Stimulated activated CD8-positive, alpha-beta memory T cell treated with anti-CD3 and anti-CD28 coated beads, Interleukin-15, amount 100 ng/mL, for 24 hours (primary cell): ENCODE measurements around the gene FANCC.

Experiments
- DNase-seq: peaks from one replicate; pipeline ENCODE4 v3.0.0-alpha.2; 2020; ENCODE audit warnings: low read depth

Gene FANCC

DNA sequence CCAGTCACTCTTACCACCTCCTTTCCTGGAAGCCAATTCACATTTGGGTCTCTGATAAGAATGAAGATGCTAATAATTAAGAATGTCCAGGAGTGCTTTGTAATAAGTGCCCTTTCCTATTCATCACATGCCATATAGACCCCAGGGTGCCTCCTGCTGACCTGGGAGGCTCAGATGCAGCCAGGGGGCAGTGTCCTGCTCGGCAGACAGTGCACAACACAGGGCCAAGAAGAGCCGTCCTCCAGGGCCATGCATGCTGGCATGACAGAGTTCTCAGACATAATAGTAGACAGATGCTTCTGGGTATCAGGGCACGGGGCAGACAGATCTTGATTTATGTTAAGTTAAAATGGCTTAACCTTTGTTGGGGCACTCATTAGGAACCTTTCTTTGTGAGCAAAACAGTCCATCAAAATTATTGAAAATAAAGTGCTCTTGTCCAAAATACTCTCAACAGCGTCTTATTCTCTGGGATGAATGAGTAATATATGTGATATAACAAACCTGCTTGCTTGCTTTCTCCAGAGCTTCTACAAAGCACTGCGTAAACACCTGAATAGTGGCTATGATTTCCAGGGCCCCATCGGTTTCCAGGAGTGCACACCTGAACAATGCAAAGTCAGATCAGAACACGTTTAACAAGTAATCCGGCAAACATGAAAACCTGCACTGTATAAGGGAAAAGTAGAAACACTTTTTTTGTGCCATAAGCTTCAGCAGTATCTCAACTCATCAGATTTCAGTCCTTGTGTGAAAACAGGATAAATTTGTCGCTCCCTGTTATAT, 192.7 kb downstream of the FANCC start:
- no peak for DNase-seq

DNA sequence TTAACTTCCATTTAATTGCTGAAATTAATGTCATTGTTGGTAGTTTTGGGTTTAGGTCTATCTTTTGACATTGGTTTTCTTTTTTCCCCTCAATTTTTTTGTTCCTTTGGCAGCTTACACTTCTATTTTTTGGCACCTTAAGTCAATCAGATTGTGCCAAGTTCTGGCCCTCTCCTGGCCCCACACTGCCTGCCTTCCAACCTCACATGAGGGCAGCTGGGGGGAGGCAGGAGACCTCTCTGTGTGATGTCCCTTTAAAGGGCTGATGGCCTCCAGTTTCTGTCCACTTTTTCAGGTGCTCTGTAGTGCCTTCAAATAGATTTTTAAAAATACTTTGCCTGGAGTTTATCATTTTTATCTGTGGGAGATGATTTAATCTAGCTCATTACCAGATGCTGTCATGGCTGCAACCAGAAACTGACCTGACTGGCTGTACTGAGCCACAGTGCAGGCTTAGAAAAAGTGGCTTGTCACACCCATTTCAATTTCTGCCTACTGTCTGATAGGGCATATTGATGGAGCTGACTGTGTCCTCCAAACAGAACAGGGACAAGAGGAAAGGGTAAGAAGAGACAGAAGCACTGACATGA, 196.6 kb downstream of the FANCC start:
- DNase-seq: no peak

DNA sequence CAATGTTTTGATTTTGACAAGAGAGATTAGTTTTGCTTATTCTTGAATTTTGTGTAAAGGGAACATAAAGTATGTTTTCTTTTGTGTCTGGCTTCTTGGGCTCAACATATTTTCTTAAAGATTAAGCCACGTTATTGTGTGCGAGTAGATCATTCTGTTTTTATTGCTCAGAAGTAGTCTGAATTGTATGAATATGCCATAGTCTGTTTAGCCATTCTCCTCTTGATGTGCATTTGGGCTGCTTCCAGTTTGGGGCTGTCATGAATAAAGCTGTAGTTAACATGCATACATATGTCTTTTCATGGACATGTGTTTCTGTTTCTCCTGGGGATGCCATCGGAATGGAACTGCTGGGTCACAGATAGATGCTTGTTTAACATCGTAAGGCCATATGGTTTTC, 198.9 kb downstream of the FANCC start:
- DNase-seq: no peak

DNA sequence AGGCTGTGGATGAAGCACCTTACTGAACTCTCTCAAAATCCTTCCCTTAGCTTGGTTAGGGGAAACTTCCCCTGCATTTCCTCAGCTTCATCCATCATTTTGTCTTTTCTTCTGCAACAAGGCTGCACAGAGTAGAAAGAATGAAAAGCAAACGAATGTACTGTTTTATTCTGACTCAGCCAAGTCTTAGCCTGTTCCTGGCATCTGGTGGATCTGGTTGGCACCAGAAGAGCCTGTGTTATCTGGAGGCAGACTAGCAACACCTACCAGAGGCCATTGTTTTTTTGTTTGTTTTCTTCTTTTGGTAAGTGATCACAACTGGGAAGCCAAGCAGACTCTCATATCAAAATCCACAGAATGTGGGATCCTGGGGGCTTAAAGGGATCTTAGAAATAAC, 200.7 kb downstream of the FANCC start:
- DNase-seq: no peak

DNA sequence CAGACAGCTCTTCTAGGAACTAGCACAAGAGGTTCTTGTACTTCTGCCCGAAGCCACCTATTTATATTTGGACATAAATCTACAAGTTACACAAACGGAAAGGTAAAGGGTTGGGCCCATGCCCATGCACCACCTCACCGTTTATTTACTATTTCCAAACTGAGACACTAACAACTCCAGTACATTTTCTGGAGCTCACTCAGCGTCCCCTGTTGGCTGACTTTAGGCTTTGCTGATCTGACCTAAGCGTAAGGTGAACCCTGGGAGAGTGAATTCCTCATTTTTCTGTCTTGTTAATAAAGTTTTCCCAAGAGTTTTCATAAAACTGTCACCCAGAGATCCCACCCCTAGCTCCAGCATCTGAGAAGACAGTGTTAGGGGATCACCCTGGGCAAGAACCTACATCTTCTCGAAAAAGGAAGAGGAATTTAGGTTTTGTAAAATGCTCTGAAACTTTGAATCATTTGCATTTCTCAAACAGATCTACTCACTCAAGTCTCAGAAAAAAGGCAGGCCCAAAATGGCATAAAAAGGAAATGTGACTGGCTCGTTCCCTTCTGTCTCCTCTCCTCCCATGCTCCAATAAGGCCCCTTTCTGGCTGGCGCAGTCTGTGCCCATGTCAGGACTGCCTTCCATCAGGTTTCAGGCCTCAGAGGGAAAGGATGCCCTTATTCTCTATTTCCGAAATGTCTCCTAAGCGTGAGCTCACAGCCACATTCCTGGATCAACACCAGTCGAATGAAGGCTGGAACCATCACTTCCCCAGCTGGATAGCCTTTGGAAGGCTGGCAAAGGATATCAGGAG, 201.3 kb downstream of the FANCC start:
- DNase-seq: no peak

DNA sequence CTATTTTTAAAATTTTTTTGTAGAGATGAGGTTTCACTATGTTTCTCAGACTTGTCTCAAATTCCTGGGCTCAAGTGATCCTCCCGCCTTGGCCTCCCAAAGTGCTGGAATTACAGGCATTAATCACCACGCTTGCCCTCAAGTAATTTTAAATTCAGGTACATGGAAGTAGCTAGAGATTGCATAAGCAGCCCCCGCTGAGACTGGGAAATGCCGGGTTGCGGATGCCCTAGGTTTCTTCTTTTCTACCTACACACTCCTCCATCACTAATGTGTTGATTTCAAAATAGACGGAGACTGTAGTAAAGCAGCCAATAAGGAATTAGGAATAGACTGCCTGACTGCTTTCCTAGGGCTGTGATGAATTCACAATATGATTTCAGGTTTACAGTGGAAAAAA, 202.4 kb downstream of the FANCC start:
- DNase-seq: no peak

DNA sequence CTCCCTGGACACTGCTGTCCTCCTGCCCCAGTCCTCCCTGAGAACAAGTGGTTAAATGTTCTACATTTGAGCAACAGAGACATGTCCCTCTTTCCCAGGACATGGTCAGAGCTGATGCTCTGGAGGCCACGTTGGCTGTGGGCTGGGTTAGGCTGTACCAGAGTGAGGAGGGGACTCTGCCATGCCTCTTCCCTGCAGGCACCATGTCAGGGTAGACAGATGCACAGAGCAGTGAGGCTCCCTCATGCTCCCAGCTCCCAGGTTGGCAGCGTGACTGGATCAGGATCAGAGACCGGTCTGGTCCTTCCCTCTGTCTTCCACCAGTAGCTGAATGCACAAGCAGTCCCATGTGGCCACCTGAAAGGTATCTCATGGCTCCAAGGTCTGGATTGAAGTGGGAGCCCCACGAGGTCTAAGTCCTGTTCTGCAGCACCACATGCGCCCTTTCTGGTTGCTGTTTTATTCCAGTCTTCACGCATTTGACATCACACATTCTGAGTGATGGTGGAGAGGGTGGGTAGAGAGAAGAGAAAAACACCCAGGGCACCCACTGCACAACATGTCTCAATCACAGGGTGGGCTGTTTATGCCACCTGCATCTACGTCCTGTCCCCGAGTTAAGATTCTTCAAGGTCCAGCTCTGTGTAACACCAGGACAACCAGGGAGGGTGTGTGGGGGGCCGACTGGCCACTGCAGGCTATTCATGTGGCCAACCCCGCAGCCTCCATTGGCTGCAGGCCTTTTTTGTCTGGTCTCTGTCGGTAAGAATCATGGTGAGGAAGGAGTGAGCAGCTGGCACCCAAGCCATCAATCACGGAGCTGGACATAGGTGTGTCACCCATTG, 204.9 kb downstream of the FANCC start:
- DNase-seq: no peak

DNA sequence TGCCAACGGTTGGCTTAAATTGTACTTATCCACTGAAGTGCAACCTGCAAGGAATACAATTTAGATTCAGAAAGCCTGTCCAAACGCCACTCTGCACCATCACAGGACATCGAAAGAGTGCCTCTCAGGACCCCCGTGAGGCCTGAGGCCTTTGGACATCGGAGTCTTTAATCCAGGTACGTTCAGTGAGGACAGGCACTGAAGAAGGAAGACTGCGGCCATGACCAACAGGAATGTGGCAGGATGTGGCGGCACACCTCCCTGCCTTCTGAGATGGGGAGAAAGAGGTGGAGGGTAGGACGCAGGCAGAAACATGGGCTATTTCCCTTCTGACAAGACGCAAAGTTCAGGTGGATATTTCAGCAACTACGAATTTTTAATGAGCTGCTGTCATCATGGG, 205.8 kb downstream of the FANCC start:
- no peak for DNase-seq

DNA sequence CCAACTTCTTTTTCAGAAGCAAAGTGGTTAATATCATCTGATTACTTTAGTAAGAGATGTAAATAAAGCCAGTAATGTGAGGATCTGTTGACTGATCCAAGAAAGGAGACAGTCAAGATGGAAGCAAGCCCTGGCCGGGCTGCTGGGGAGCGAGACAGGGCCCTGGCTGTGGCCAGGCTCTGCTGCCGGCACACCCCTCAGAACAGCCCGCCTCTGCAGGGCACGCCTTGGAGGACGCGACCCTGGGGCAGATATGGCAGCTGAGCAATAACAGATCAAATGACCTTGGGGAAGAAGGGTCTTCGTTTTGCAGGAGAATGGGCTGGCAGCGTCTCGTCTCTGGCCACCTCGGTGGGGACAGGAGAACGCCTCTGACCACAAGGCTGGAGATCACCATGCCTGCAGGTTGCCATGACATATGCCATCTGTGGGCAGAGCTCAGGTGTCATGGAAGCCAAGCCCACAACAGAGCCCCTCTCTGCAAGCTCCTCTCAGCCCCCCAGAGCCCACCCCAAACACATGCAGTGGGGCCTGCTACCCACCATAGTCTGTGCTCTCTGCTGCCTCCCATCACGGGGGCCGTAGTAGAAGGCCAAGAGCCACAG, 206.5 kb downstream of the FANCC start:
- DNase-seq: no peak

DNA sequence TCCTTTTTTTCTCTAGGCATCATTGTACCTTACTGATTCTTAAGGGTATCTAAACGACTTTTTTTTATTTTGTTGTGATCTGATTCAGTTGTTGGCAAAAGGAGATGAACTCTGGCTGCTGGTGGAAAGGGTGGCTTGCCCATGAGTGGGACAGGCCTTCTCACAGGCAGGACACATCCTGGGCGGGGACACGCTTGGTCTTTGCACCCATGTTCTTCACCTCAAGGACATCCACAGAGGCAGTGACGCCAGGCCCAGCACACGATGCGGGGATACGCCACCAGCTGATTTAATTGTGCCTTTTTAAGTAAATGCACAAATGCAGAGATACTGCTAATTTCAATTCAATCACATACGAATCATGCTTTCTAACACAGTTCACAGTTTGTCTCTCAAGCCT, 208.1 kb downstream of the FANCC start:
- DNase-seq: no peak

DNA sequence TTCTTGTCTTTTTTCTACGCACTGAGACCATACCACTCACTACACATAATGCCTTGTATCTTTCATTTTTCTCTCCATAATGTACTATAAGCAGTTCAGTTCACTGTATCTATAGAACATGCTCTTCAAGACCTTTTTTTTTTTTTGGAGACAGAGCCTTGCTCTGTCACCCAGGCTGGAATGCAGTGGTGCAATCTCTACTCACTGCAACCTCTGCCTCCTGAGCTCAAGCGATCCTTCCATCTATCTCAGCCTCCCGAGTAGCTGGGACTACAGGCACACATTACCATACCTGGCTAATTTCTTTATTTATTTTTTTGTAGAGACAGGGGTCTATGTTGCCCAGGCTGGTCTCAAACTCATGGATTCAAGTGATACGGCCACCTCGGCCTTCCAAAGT, 208.7 kb downstream of the FANCC start:
- no peak for DNase-seq

DNA sequence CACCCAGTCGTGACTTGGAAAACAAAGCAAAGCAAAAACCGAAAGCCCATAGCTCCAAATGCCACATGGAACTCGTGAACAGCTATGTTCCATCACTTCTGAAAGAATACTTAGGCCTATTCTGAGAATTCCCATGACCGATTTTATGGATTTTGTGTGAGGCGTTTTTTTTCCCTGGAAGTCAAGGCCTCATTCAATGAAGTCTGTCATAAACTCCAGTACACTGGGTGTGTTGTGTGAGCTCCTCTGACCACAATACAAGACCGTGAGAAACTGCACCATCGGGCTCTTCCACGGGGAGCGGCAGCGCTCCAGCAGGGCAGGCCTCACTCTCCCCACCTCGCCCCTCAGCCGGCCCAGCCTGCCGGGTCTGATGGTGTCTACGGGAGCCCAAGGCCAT, 209.5 kb downstream of the FANCC start:
- DNase-seq: no peak

DNA sequence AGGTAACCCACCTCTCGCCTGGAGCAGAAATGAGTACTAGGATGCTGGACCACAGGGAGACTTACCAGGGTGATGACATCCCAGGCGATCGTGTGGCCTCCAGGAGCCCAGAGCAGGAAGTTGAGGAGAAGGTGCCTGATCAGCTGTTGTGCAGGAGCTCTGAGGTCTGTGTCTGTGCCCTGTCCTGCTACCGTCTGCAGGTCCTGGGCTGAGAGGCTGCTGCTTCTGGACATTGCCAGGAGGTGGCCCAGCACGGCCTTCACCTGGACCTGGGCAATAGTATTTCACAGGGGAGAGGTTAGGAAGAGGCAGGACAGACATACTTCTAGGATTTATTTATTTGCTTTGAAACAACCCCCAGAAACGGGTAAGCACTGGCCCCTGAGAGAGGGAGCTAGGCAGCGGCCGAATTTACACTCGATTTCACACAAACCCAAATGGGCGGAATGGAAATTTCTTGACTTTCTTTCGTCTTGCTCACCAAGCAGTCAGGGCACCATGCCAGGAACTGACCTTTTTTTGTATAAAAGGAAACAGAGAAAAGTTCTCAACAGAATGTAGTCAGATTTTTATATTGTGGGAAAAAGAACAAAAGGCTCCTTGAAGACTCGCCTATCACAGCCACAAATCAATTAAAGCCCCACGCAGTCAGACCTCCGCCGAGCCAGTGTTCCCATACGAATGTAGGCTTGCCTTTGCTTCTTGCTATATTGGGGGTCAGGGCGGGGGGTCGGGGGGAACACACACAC, 210.3 kb downstream of the FANCC start:
- no peak for DNase-seq

DNA sequence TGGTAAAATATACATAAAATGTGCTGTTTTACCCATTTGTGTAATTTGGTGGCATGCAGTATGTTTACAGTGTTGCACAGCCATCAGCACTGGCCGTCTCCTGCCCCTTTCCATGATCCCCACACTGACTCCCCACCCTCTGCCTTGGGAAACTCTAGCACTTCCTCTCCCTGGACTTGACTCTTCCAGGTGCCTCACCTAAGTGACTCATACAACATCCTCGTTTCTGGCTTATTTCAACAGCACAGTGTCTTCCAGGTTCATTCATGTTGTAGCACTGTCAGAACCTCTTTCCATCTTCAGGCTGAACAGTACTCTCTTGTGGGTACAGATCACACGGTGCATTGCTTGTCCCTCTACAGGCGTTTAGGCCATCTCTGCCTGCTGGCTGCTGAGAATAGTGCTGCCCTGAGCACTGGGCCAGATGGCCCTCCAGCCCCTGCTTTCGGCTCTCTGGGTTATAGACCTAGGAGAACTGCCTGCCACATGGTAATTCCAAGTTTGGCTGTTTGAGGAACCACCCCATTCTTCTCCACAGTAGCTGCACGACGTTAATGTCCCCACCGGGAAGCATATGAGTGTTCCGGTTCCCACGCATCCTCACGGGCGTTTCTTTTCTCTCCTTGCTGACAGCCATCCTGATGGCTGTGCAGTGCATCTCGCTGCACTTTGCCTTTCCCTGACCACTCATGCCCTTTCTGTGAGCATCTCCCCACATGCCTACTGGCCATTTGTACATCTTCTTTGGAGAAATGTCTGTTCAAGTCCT, 211.8 kb downstream of the FANCC start:
- DNase-seq: no peak

DNA sequence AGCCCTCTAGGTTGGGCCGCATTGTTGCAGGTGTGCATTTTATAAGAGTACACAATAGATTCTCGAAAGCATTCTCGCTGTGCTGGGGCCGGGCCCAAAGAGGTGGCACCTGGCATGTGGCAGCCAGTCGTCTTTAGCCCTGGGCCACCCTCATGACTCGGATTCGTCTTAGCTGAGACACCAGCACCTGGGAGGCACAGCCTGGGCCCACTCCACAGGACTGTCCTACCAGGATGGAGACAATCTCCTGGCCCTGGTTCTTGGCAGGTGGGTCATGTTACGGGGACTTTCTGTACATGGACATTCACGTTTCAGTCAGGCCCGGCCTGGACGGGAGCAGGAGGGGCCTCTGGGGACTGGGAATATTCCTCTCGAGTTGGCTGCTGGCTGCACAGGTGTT, 212.5 kb downstream of the FANCC start:
- no peak for DNase-seq

DNA sequence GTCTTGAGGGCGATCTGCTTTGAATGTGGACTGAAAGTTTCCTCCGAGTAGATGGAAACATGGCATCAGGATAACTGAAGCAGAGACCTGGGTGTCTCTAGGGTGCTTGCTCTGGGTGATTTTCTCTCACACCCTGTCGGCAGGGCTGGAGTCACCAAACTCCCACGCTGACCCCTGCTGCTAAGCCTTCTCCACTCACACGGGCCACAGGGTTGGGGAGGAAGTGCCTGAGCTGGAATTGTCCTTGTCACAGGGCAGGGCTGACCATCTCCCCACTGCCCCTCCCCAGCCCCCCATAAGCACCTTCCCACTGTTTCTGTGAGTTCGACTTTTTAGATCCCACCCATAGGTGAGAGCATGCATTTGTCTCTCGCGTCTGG, 212.9 kb downstream of the FANCC start:
- DNase-seq: no peak

DNA sequence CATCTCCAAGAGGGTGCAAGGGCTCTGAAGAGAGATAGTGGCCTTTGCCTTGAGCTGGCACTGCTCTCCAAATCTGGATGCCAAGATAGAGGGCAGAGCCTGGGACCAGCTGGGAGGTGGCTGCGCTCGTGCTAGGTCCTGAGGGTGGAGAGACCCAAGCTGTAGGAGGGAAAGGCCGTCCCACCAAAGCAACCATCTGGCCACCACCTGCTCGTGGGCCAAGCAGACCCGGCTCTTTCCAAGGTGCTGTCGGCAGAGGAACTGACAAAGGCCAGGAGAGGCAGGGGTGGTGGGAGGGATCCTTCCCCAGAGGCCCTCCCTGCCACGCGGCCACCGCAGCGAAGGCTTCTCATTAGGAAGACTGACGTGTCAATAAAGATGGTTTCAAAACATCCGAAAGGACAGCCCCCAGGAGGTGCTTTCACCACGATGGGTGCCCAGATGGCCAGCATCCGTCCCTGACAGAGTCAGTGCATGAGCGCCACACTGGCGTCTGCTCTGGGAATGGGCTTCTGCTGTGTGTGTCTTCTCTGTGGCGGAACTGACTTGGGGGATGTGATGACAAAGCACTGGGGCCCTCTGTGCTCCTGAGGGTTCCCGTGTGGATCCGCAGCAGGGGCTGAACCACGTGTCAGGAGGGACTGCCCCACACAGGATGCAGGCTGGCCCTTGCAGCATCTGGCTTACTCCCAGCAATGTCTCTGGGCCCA, 213.5 kb downstream of the FANCC start:
- no peak for DNase-seq

DNA sequence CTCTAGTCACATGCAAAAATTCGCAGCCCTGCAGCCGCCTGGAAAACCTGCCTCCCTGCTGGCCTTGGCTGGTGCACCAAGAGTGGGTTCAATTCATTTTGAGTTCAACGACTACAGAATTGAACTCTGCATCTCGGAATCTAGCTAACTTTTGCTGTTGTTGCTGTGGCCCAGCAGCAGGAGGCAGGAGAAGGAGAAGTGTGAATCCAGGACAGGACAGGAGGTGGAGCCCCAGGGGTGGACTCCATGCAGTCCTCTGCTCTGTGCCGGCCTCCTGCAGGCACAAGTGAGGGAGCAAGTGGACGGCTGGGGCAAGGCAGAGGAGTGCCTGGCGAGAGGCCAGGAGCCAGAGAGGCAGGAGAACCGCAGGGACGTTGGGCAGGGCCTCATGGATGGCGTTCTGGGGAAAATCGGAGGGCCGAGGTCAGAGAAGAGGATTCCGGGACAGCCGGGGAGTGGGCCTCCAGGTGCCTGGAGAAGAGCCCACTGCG, 214.2 kb downstream of the FANCC start:
- DNase-seq: no peak

DNA sequence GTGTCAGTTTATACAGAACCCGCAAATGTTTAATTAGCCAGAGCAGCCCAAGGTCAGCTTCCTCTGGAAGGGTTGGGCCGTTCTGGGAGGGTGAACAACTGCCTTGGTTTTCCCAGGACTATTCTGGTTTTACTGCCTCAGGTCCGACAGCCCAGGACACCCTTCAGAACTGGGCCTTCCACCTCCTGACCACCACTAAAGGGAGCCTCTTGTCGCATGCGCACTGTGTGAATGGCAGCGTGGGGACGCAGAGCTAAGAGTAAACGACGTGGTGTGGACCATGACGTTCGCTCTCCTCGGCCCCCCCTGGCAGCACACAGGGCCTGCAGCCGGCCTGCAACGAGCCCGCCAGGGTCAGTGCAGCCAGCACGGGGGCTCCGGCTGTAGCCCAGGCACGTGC, 214.9 kb downstream of the FANCC start:
- DNase-seq: no peak

DNA sequence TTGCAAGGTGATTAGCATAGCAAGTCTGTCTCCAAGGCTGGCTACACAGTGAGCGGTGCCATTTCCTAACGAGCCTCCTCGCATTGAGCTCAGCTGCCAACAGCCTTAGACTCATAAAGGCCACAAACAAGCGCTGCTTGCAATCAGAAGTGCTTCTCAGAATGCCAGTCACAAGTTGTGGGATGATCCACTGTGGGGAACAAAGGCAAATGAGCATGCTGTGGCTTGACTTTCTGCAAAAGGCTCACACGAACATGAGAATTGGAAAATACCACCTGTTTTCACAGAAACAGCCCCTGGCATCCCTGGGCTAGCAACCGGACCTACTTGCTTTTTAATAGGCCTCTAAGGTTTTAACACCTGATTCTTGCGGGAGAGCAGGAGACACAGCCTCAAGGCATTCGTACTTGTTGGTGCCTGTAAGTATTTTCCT, 215.5 kb downstream of the FANCC start:
- no peak for DNase-seq
